Naive B cell (primary cell): ENCODE results near the gene GSX1. TPM values are rescaled to one million over a fixed set of nuclear protein-coding genes. Genes with fewer than 3 reads are reported as not detected.
"Not testable (repeated sequence)": the region's sequence is repeated elsewhere in the genome, so short reads cannot be mapped to it uniquely, and the experiment has no call there.

Source experiments
- ATAC-seq, 2 donors: fragments of 150-1000 bp; cut with Tn5 transposase; 2 replicates each; pipeline ENCODE4 v1.10.0; 2021; ENCODE audit warnings: low read depth in 2 of 2, mild to moderate bottlenecking in 2 of 2, moderate library complexity in 2 of 2
- DNase-seq: peaks from one replicate; pipeline ENCODE4 v3.0.0; 2022
- H3K27ac Mint-ChIP-seq, 6 donors: one replicate each; pipeline ENCODE4 v1.8.0; 2020 to 2022; ENCODE audit warnings: mild to moderate bottlenecking in 6 of 6, mixed read lengths in 6 of 6, moderate library complexity in 5 of 6, inconsistent platforms in 2 of 6
- H3K27me3 Mint-ChIP-seq, 3 donors: one replicate each; pipeline ENCODE4 v1.8.0; 2021 to 2022; ENCODE audit warnings: mixed read lengths in 3 of 3, mild to moderate bottlenecking in 1 of 3
- H3K36me3 Mint-ChIP-seq, 2 donors: one replicate each; pipeline ENCODE4 v1.8.0; 2020 to 2022; ENCODE audit warnings: mixed read lengths in 2 of 2, inconsistent platforms in 1 of 2, mild to moderate bottlenecking in 1 of 2
- H3K4me1 Mint-ChIP-seq, 3 donors: one replicate each; pipeline ENCODE4 v1.8.0; 2020 to 2022; ENCODE audit warnings: mixed read lengths in 3 of 3, inconsistent platforms in 1 of 3, mild to moderate bottlenecking in 1 of 3, moderate library complexity in 1 of 3
- H3K4me3 Mint-ChIP-seq, 8 donors: one replicate each; pipeline ENCODE4 v1.8.0; 2020 to 2022; ENCODE audit warnings: mild to moderate bottlenecking in 8 of 8, mixed read lengths in 8 of 8, moderate library complexity in 8 of 8, inconsistent platforms in 2 of 8
- H3K9me3 Mint-ChIP-seq, 7 donors: one replicate each; pipeline ENCODE4 v1.8.0; 2020 to 2022; ENCODE audit warnings: mixed read lengths in 7 of 7, mild to moderate bottlenecking in 5 of 7, inconsistent platforms in 2 of 7, moderate library complexity in 1 of 7
- polyA plus RNA-seq, 6 donors: library from polyadenylated mRNA; unstranded; fragments of 300-500 nt; fragmentation: Illumina TruSeq; gene quantifications; one replicate each; pipeline ENCODE4 v1.2.3, GENCODE V29; 2021; ENCODE audit warnings: low read depth in 6 of 6

Gene GSX1
- not detected for polyA plus RNA-seq

DNA sequence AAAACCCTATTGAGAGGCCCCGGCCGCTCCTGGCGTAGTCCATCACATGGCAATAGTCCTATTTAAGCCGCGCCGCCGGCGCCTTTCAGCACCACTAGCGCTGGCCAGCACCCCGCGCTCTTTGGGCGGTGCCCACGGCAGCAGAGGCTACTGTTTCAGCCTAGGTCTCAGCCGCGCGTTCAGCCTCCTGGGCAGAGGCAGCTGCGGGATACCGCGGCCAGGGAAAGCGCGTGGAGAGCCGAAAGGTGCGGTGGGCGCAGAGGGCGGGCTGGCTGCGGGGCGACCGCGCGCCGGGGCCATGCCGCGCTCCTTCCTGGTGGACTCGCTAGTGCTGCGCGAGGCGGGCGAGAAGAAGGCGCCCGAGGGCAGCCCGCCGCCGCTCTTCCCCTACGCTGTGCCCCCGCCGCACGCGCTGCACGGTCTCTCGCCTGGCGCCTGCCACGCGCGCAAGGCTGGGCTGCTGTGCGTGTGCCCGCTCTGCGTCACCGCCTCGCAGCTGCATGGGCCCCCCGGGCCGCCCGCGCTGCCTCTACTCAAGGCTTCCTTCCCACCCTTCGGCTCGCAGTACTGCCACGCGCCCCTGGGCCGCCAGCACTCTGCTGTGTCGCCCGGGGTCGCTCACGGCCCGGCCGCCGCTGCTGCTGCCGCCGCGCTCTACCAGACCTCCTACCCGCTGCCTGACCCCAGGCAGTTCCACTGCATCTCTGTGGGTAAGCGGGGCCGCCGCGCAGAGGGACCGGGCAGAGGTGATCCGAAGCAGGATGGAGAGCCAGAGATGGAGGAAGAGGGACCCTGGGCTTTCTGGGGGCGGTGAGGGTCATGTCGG lies at the start of gene GSX1:
TSS of gene GSX1 (plus strand) at position 91 of the 826 bp plus-strand sequence. CDS start at position 299, 208 bp downstream.
- Mint-ChIP-seq H3K9me3 (peaks cover 3 to 13% (median 9%) of the 10 kb centered on the region in 7 donors), H3K27ac (peak within 1 kb of the TSS in 4 of 6 donors; percentile 44 to 94 (median 68)), H3K36me3 (peaks cover 0 to 43% of the 10 kb centered on the region in 2 donors), H3K27me3 (peaks cover 74 to 92% (median 88%) of the 10 kb centered on the region in 3 donors), H3K4me3 (peak within 1 kb of the TSS; percentile 81 to 92 (median 86)), H3K4me1 (peaks cover 39 to 49% (median 41%) of the 10 kb centered on the region in 3 donors)
- DNase-seq (peak; percentile 34), ATAC-seq (peak; percentile 63 to 64)

DNA sequence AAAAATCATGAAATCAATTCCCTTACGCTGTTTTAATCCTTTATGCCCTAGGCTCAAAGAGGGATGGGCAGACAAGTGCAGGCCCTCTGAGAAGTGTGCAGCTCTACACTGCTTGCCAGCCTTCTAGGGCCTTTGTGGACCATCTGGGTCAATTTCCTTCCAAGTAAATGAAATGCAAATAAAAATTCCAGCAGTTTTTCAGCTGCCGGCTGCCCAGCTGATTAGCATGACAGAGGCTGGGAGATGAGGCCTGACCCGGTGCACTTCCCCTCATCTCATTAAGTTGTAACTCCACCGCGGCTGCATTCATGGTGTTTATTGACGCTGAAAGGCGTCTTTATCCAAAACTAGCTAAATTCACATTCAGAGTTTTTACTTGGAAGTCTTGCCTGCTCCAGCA lies 47.5 kb upstream of the GSX1 start:
- H3K27me3 Mint-ChIP-seq = peaks cover 24 to 57% (median 48%) of the 10 kb centered on the region in 3 donors
- H3K4me3 Mint-ChIP-seq = no peak overlapping the region
- no peaks in the 10 kb centered on the region for H3K36me3 Mint-ChIP-seq
- DNase-seq = no peak
- peaks cover 0 to 14% (median 5%) of the 10 kb centered on the region in 7 donors for H3K9me3 Mint-ChIP-seq
- H3K27ac Mint-ChIP-seq = no peak overlapping the region
- ATAC-seq = no peak
- H3K4me1 Mint-ChIP-seq = no peaks in the 10 kb centered on the region

DNA sequence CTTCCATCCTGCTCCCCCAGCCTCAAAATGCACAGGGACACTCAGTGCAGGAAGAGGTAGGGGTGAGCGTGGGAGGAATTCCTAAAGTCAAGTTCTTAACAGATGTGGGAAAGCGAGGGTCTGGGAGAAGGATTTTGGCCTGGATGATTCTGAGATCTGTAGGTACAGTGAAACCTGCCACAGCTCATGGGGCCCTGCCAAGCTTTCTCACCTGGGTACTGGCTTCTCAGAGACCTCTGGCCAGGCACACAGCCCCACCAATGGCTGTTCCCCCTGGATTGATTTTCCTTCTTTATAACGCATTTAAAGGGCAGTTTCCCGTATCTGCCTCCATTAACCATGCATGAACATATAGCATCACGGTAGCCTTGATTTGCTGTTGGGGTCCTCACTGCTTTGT lies 47.0 kb upstream of the GSX1 start:
- peaks cover 24 to 57% (median 43%) of the 10 kb centered on the region in 3 donors for H3K27me3 Mint-ChIP-seq
- H3K4me1 Mint-ChIP-seq = no peaks in the 10 kb centered on the region
- peaks cover 0 to 14% (median 5%) of the 10 kb centered on the region in 7 donors for H3K9me3 Mint-ChIP-seq
- H3K36me3 Mint-ChIP-seq = no peaks in the 10 kb centered on the region
- no peak overlapping the region for H3K27ac Mint-ChIP-seq
- H3K4me3 Mint-ChIP-seq = no peak overlapping the region
- DNase-seq (no peak), ATAC-seq (no peak)

DNA sequence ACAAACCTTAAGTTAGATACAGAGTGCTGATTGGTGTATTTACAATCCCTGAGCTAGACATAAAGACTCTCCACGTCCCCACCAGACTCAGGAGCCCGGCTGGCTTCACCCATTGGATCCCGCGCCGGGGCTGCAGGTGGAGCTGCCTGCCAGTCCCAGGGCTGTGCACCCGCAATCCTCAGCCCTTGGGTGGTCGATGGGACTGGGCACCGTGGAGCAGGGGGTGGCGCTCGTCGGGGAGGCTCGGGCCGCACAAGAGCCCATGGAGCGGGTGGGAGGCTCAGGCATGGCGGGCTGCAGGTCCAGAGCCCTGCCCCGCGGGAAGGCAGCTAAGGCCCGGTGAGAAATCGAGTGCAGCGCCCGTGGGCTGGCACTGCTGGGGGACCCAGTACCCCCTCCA lies 44.1 kb upstream of the GSX1 start:
- H3K27me3 Mint-ChIP-seq = peaks cover 25 to 61% (median 48%) of the 10 kb centered on the region in 3 donors
- H3K4me1 Mint-ChIP-seq = not testable (repeated sequence)

DNA sequence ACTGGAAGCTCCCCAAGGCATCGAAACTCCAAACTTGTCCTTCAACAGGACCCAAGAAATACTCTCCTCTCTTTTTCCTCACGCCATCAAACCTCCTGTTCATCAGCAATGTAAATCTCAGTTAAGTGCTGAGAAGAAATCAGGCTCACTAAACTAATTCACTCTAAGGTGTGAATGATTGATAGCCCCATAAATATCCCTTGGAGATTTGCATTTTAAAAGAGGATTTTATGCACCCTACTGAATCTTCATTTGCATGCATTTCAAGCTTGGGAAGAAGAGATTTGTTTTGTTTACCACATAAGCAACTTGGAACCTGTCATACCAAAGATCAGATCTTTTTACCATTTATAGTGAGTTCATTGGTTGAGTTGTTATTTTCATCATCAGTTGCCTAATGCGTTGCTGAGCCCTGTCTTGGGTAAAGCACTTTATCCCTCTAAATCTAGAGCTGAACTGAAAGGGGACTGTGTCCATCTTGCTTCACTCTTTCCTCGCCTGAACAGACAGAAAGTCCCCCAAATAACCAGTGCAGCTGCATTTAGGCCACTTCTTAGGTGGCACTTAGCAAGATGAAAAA lies 40.2 kb upstream of the GSX1 start:
- Mint-ChIP-seq H3K36me3 (peaks cover 0 to 2% of the 10 kb centered on the region in 2 donors), H3K27me3 (peaks cover 25 to 35% (median 35%) of the 10 kb centered on the region in 3 donors), H3K4me3 (no peak overlapping the region), H3K9me3 (peaks cover 7 to 28% (median 21%) of the 10 kb centered on the region in 7 donors), H3K4me1 (peaks cover 0 to 3% (median 0%) of the 10 kb centered on the region in 3 donors), H3K27ac (no peak overlapping the region)
- ATAC-seq = no peak
- no peak for DNase-seq

More for the DNA sequence above, 44.1 kb upstream of the GSX1 start:
- H3K4me3 Mint-ChIP-seq, ATAC-seq, H3K36me3 Mint-ChIP-seq, DNase-seq, H3K27ac Mint-ChIP-seq: not testable (repeated sequence)
- peaks cover 0 to 14% (median 5%) of the 10 kb centered on the region in 7 donors for H3K9me3 Mint-ChIP-seq

DNA sequence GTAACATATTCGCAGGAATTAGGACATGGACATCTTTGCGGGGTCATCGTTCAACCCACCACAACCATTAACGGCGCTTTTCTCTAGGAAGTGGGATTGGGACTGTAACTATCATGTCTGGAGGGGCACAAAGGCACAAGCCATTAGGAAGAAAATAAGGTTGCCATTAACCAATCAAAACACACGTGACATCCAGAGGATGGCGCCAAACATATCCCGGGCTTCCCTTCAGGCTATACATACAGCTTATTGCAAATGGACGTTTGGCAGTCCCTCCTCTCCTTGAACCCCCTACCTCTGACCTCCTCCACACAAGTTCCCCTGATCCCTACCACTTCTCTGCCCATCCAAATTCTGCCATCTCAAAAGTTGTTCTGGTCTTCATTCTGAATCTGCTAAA lies 26.6 kb upstream of the GSX1 start:
- Mint-ChIP-seq H3K27me3 (peaks cover 35 to 60% (median 56%) of the 10 kb centered on the region in 3 donors), H3K4me3 (no peak overlapping the region), H3K27ac (no peak overlapping the region), H3K9me3 (no peaks in the 10 kb centered on the region), H3K4me1 (no peaks in the 10 kb centered on the region), H3K36me3 (no peaks in the 10 kb centered on the region)
- ATAC-seq (no peak), DNase-seq (no peak)

DNA sequence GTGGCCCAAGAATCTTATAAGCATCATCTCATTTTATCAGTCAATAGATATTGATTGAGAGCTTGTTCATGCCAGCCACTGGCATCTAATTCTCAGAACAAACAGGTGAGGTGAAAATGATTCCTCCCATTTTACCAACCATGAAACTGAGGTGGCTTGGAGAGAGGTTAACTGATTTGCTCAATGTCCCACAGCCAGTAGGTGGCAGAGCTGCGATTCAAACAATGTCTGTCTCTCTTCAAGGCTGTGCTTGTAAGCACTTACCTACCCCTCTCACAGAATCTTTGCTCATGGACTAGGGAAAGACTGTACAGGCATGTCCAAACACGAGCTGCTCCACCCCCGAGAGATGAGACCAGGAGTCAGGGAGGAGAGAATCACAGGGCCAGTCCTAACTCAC lies 21.5 kb upstream of the GSX1 start:
- H3K27ac Mint-ChIP-seq = no peak overlapping the region
- peaks cover 0 to 7% (median 7%) of the 10 kb centered on the region in 3 donors for H3K4me1 Mint-ChIP-seq
- no peak overlapping the region for H3K4me3 Mint-ChIP-seq
- DNase-seq (no peak), ATAC-seq (no peak)
- no peaks in the 10 kb centered on the region for H3K9me3 Mint-ChIP-seq
- H3K36me3 Mint-ChIP-seq = no peaks in the 10 kb centered on the region
- peaks cover 36 to 72% (median 70%) of the 10 kb centered on the region in 3 donors for H3K27me3 Mint-ChIP-seq

DNA sequence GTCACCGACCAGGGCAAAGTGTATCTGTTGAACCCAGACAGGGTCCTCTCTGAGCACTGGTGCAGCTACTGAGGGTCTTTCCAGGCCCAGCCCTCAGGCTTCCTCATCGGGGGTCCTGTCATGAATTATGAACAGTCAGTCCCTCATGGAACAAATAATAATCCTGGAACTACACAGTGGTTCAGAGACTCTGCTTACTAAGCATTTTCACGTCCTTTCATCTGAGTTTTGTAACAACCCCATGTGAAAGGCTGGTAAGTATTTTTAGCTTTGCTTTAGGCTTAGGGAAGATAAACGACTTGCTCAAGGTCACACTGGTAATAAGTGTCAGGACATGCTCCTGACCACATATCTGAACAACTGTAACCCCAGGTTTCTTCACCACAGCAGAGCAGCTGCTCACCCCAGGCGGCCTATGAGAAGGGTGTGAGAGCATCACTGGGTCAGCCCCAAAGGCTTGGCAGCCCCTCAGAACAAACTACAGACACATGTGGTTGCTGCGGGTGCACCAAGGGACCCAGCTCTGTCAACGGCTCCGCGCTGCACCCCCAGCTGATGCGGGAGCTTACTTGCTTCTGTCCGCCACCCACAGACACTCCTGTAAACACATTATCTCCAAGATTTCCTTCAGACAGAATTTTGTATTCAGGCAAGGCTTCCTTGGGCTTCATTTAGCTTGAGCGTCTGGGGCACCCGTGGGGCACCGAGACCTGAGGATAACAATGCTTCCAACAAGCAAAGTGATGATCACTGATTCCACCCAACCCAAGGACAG lies 19.4 kb upstream of the GSX1 start:
- Mint-ChIP-seq H3K27me3 (peaks cover 50 to 85% (median 81%) of the 10 kb centered on the region in 3 donors), H3K4me3 (peak overlapping the region in 1 of 8 donors; percentile 14), H3K4me1 (peaks cover 0 to 7% (median 7%) of the 10 kb centered on the region in 3 donors), H3K9me3 (no peaks in the 10 kb centered on the region), H3K27ac (no peak overlapping the region), H3K36me3 (no peaks in the 10 kb centered on the region)
- no peak for DNase-seq
- ATAC-seq = no peak

DNA sequence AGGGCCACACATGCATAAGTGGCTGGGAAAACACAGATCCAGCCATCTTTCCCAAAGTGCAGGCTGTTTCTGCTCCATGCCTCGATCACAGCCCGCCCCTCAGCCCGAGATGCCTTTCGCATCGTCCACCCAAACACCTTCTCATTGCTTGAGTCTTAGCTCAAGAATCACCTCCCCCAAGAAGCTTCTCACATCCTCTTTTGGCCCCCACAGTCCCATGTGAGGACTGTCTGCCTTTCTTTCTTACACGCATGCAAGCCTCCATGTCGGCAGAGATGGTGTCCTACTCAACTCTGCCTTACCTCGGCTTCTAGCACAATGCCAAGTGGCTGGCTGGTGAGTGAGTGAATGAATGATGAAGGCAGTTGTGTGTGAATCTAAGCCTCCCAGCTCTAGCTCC lies 18.1 kb upstream of the GSX1 start:
- peaks cover 0 to 7% (median 7%) of the 10 kb centered on the region in 3 donors for H3K4me1 Mint-ChIP-seq
- no peak overlapping the region for H3K27ac Mint-ChIP-seq
- H3K36me3 Mint-ChIP-seq = no peaks in the 10 kb centered on the region
- DNase-seq (no peak), ATAC-seq (peak in 1 of 2 donors; percentile 30)
- H3K9me3 Mint-ChIP-seq = no peaks in the 10 kb centered on the region
- H3K4me3 Mint-ChIP-seq = peak overlapping the region in 1 of 8 donors; percentile 3
- peaks cover 57 to 89% (median 85%) of the 10 kb centered on the region in 3 donors for H3K27me3 Mint-ChIP-seq

DNA sequence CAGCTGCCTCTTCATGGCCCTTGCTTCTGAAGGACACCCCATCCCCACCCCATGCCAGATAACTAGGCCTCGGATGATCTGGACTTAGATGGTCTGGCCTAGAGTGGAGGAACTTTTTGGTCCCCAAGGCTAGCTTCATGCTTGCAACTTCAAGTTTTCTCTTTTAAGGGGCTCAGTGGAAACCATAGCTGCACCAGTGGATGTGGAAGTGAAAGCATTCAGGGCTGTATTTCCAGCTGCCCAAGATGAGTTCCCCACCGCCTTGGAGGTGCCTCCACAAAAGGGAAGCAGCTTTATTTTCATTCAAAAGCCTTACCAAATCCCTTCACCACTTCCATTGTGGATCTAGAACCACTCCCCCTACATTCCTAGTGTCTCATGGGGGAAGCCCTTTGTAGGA lies 17.6 kb upstream of the GSX1 start:
- H3K4me3 Mint-ChIP-seq = no peak overlapping the region
- peaks cover 0 to 7% (median 7%) of the 10 kb centered on the region in 3 donors for H3K4me1 Mint-ChIP-seq
- no peaks in the 10 kb centered on the region for H3K9me3 Mint-ChIP-seq
- peak; percentile 25 to 42 for ATAC-seq
- no peak overlapping the region for H3K27ac Mint-ChIP-seq
- no peaks in the 10 kb centered on the region for H3K36me3 Mint-ChIP-seq
- H3K27me3 Mint-ChIP-seq = peaks cover 57 to 90% (median 83%) of the 10 kb centered on the region in 3 donors
- DNase-seq = no peak

DNA sequence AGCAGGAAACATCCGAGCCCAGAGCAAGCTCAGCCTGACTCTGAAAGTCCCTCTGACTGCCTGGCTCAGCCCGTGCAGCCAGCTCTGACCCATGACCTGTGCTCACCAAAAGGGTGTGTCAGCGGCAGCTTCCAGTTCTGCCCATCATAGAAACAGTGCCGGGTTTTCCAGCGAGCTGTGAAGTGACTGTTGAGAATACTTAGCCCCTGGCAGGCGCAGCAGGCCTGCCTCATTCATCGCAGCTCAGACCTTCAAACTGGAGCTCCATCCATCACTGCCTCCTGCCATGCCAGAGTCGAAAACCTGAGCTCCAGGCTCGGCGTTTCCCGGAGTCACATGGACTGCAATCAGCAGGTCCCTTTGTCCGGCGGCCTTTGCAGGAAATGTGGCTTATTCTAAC lies 16.3 kb upstream of the GSX1 start:
- H3K4me1 Mint-ChIP-seq = peaks cover 0 to 7% (median 7%) of the 10 kb centered on the region in 3 donors
- no peak overlapping the region for H3K27ac Mint-ChIP-seq
- no peak for ATAC-seq
- no peaks in the 10 kb centered on the region for H3K36me3 Mint-ChIP-seq
- no peak overlapping the region for H3K4me3 Mint-ChIP-seq
- DNase-seq = no peak
- peaks cover 61 to 89% (median 81%) of the 10 kb centered on the region in 3 donors for H3K27me3 Mint-ChIP-seq
- no peaks in the 10 kb centered on the region for H3K9me3 Mint-ChIP-seq

DNA sequence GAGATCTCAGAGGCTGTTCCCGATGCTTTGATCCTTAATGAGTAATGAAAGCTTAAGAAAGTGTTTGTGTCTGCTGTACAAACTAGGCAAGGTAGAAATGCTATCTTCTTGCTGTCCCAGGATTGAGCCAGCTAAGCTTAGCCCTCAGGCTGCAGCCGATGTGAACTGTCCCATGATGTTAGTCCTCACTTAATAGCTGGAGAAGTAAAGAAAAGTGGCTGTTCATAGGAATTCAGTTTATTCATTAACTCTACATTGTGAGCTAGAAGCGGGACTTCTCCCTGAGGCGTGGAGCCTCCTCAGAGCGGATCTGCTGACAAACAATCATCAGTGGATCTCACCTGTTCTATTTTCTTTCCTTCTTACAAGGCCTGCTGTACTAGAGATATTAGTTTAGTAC lies 10.1 kb upstream of the GSX1 start:
- Mint-ChIP-seq H3K9me3 (peaks cover 0 to 19% (median 6%) of the 10 kb centered on the region in 7 donors), H3K27ac (no peak overlapping the region), H3K4me1 (no peaks in the 10 kb centered on the region), H3K4me3 (no peak overlapping the region), H3K36me3 (peaks cover 0 to 1% of the 10 kb centered on the region in 2 donors), H3K27me3 (peaks cover 60 to 79% (median 79%) of the 10 kb centered on the region in 3 donors)
- DNase-seq = no peak
- no peak for ATAC-seq

DNA sequence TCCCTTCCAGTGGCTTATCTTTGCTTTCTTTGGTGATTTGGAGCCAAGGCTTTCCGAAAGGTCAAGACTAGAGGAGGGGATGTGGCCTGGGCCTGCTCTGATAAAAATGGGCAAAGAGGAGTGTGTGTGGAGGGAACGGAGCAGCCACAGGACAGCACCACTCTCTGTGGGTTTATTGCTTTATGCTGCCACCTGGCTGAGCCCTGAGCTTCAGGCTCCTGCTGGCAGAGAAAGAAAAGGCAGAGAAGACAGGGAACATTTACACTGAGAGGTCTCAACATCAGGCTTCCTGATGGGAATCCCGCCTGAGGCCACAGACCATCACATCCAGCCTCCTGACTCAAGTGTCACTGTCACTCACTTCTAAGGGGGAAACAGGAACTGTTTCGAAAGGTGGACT lies 9.2 kb upstream of the GSX1 start:
- ATAC-seq = no peak
- no peaks in the 10 kb centered on the region for H3K4me1 Mint-ChIP-seq
- no peak overlapping the region for H3K27ac Mint-ChIP-seq
- H3K27me3 Mint-ChIP-seq = peaks cover 57 to 81% (median 80%) of the 10 kb centered on the region in 3 donors
- DNase-seq = no peak
- no peak overlapping the region for H3K4me3 Mint-ChIP-seq
- peaks cover 0 to 19% (median 6%) of the 10 kb centered on the region in 7 donors for H3K9me3 Mint-ChIP-seq
- peaks cover 0 to 11% of the 10 kb centered on the region in 2 donors for H3K36me3 Mint-ChIP-seq
